ENCODE measurements around the gene CLDN11.

Gene CLDN11

GRCh38 chr3:170417090-170417489 is 1.6 kb upstream of the CLDN11 start:
- H3K79me2 ChIP-seq (ENCODE audit: insufficient read depth, low read depth) = no peaks in the 10 kb centered on the region
- H3K27ac ChIP-seq = no peak overlapping the region
- no peak for TF ChIP-seq CTCF (conservative IDR thresholded peaks at IDR 0.05; ENCODE audit: low read depth, low read length)
- no peak overlapping the region for H3K4me2 ChIP-seq
- no peak overlapping the region for H3K9ac ChIP-seq
- H3K4me3 ChIP-seq (IDR thresholded peaks at IDR 0.05; ENCODE audit: insufficient read depth, low read depth, low read length) = no peak overlapping the region
- no peaks in the 10 kb centered on the region for H3K27me3 ChIP-seq (ENCODE audit: insufficient read depth, low read depth)
- no peaks in the 10 kb centered on the region for H4K20me1 ChIP-seq (ENCODE audit: insufficient read depth)
- no peaks in the 10 kb centered on the region for H3K4me1 ChIP-seq (ENCODE audit: low read depth, poor library complexity, severe bottlenecking)
- H3K36me3 ChIP-seq (ENCODE audit: insufficient read depth) = no peaks in the 10 kb centered on the region
- no peak overlapping the region for H2AFZ ChIP-seq (ENCODE audit: low read depth)

GRCh38 chr3:170419557-170420087 is 954 bp downstream of the CLDN11 start:
- Histone ChIP-seq H3K36me3 (ENCODE audit: insufficient read depth) (no peaks in the 10 kb centered on the region), H2AFZ (ENCODE audit: low read depth) (no peak overlapping the region), H3K79me2 (ENCODE audit: insufficient read depth, low read depth) (no peaks in the 10 kb centered on the region), H3K9ac (no peak overlapping the region), H3K27me3 (ENCODE audit: insufficient read depth, low read depth) (no peaks in the 10 kb centered on the region), H3K4me2 (no peak overlapping the region), H3K4me1 (ENCODE audit: low read depth, poor library complexity, severe bottlenecking) (no peaks in the 10 kb centered on the region), H4K20me1 (ENCODE audit: insufficient read depth) (no peaks in the 10 kb centered on the region), H3K27ac (no peak overlapping the region), H3K4me3 (IDR thresholded peaks at IDR 0.05; ENCODE audit: insufficient read depth, low read depth, low read length) (no peak overlapping the region)
- no peak for TF ChIP-seq CTCF (conservative IDR thresholded peaks at IDR 0.05; ENCODE audit: low read depth, low read length)

- no peaks in the 10 kb centered on the region for H3K27me3 ChIP-seq (ENCODE audit: insufficient read depth, low read depth)
- no peak overlapping the region for H2AFZ ChIP-seq (ENCODE audit: low read depth)
- no peaks in the 10 kb centered on the region for H3K79me2 ChIP-seq (ENCODE audit: insufficient read depth, low read depth)
- H3K4me2 ChIP-seq = no peak overlapping the region
- TF ChIP-seq CTCF (conservative IDR thresholded peaks at IDR 0.05; ENCODE audit: low read depth, low read length) = no peak
- no peaks in the 10 kb centered on the region for H3K36me3 ChIP-seq (ENCODE audit: insufficient read depth)
- no peak overlapping the region for H3K9ac ChIP-seq
- no peak overlapping the region for H3K4me3 ChIP-seq (IDR thresholded peaks at IDR 0.05; ENCODE audit: insufficient read depth, low read depth, low read length)
- no peaks in the 10 kb centered on the region for H4K20me1 ChIP-seq (ENCODE audit: insufficient read depth)
- H3K27ac ChIP-seq = no peak overlapping the region
- H3K4me1 ChIP-seq (ENCODE audit: low read depth, poor library complexity, severe bottlenecking) = no peaks in the 10 kb centered on the region
These were observed 1.7 kb downstream of the CLDN11 start for GRCh38 chr3:170420307-170420821.

GRCh38 chr3:170421111-170421641 is 2.5 kb downstream of the CLDN11 start:
- no peak overlapping the region for H2AFZ ChIP-seq (ENCODE audit: low read depth)
- H3K27ac ChIP-seq = no peak overlapping the region
- H3K4me3 ChIP-seq (IDR thresholded peaks at IDR 0.05; ENCODE audit: insufficient read depth, low read depth, low read length) = no peak overlapping the region
- H3K27me3 ChIP-seq (ENCODE audit: insufficient read depth, low read depth) = no peaks in the 10 kb centered on the region
- H3K4me2 ChIP-seq = no peak overlapping the region
- no peaks in the 10 kb centered on the region for H3K79me2 ChIP-seq (ENCODE audit: insufficient read depth, low read depth)
- no peak overlapping the region for H3K9ac ChIP-seq
- H3K36me3 ChIP-seq (ENCODE audit: insufficient read depth) = no peaks in the 10 kb centered on the region
- no peak for TF ChIP-seq CTCF (conservative IDR thresholded peaks at IDR 0.05; ENCODE audit: low read depth, low read length)
- H4K20me1 ChIP-seq (ENCODE audit: insufficient read depth) = no peaks in the 10 kb centered on the region
- peaks cover 5% of the 10 kb centered on the region for H3K4me1 ChIP-seq (ENCODE audit: low read depth, poor library complexity, severe bottlenecking)

Data from KMS-11 (cell line).